ENCODE data around the gene ADH4.

The ADH4 gene

DNA sequence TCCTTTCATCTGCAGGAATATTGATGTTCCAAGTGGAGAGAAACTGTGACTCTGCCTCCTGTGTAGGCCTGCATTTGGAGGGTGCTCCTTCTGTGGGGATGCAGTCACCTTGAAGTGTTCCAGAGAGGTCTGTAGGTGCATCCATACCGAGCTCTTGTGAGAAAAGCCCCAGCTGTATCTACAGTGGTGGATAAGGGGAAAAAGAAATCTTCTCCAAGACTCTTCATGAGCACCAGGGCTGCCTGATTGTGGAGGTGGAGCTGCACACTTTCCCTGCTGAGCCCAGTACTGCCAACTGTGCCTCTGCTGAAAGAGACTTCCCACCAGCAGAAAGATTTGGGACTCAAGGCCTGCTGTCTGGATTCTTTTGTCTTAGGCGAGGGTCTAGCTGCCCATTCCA lies 35.1 kb upstream of the ADH4 start:
- TF ChIP-seq CTCF (IDR thresholded peaks at IDR 0.05; ENCODE audit: borderline replicate concordance, insufficient read depth, low read depth, low read length) = no peak
- H3K4me3 ChIP-seq (ENCODE audit: low read depth, low read length) = no peak overlapping the region

DNA sequence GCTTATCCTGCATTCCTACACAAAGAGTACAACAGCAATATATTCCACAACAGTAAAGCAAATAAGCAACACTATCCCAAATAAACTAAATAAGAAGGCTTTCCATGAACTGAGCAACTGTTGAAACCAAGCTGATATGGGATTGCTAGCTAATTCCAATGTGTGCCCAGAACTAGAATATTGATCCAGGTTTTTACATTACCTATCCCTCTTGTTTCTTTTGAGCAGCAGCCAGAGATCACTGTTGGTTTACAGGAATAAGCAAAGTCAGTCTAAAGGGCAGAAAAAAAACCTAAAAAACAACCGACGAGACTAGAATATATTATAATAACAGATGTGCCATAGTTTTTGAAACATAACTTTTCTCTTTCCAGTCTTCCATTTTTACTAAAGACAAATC lies 22.4 kb upstream of the ADH4 start:
- no peak for TF ChIP-seq CTCF (IDR thresholded peaks at IDR 0.05; ENCODE audit: borderline replicate concordance, insufficient read depth, low read depth, low read length)
- H3K4me3 ChIP-seq (ENCODE audit: low read depth, low read length) = no peak overlapping the region

DNA sequence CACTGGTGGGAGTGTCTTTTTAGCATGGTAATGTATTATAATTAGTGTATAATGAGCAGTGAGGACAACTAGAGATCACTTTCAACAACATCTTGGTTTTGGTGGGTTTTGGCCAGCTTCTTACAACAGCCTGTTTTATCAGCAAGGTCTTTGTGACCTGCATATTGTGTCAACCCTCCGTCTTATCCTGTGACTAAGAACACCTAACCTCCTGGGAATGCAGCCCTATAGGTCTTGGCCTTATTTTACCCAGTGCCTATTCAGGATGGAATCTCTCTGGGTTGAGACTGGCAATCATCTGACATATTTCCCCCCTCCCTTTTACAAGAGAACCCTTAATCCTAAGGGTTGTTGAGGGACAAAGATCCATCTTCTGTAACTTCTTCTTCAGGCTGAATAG lies 21.9 kb upstream of the ADH4 start:
- no peak overlapping the region for H3K4me3 ChIP-seq (ENCODE audit: low read depth, low read length)
- TF ChIP-seq CTCF (IDR thresholded peaks at IDR 0.05; ENCODE audit: borderline replicate concordance, insufficient read depth, low read depth, low read length) = no peak

DNA sequence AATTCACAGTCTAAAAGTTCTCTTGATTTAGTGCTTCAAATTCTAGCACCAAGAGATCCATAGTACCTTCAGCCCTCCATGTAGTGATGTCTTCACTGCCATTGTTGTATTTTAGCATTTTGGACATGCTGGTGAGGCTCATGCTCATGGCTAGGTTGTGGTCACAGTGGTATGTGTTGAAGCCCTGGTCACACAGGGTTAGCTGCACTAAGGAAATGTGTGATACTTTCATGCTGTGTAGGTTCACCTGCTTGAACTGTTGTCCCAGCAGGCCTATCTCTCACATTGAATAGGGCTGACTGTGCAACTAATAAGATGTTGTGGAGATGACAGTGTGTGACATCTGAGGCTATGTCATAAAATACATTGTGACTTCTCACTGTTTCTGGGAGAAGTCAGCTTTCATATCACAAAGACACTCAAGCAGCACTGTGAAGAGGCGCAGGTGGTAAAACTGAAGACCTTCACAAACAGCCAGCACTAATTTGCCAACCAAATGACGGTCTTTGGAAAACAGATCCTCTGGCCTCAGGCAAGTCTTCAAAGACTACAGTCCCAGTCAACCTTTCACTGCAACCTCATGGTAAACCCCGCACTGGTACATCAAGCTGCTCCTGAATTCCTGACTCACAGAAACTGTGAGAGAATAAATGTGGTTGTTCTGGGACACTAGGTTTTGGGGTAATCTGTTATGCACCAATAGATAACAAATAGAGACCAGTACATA lies 17.4 kb upstream of the ADH4 start:
- no peak for TF ChIP-seq CTCF (IDR thresholded peaks at IDR 0.05; ENCODE audit: borderline replicate concordance, insufficient read depth, low read depth, low read length)
- no peak overlapping the region for H3K4me3 ChIP-seq (ENCODE audit: low read depth, low read length)

DNA sequence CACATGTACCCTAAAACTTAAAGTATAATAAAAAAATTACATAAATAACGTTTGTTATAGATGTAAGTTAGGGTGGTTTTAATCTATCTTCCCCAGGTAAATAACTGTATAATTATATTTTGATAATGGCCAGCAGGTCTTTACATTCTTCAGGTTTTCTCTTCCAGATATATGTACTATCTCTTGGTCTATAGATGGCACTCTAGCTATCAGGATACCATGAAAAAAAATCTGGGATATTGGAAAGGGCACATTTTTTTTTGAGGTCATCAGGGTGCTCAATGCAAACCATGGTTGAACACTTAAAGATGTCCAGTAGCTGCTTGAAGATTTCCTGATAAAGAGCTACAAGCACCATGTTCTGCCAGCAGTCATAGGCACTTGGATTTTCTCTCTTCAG lies 15.6 kb upstream of the ADH4 start:
- no peak overlapping the region for H3K4me3 ChIP-seq (ENCODE audit: low read depth, low read length)
- TF ChIP-seq CTCF (IDR thresholded peaks at IDR 0.05; ENCODE audit: borderline replicate concordance, insufficient read depth, low read depth, low read length) = no peak

DNA sequence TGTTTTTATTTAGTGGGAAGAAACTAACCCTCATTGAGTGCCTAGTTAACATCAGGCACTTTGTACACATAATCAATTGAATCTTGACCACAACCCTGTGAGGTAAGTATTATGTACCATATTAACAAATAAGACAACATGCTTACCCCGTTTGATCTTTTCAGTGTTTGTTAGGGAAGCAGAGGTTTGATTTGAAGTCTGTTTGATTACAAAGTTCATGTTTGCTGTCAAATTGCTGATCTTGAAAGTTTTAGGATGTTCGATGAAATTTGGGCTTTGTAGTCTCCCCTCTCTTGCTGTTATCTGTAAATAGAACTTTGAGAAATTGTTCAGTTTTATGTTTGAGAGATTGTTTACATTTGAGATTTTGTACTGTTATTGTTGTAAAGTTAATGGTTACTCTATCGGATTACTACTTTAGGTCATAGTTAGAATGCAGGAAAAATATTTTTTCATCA lies 13.4 kb upstream of the ADH4 start:
- TF ChIP-seq CTCF (IDR thresholded peaks at IDR 0.05; ENCODE audit: borderline replicate concordance, insufficient read depth, low read depth, low read length) = no peak
- no peak overlapping the region for H3K4me3 ChIP-seq (ENCODE audit: low read depth, low read length)

DNA sequence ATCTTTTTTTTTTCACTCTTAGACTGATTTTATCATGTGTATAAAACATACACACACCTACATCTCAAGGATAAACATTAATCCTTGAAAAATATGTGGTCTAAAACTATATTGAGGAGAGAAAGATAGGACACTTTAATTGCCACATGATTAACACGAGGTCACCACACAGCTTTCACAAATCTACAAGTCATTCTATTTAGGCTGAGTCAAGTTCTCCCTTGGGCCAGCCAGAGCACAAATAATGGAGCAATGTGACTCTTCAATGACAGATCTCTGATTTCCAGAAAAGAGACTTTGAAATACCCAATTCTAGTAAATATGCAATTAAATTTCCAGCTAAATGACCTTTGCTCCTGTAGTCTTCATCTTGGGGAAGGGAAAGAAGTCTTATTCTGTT lies 12.9 kb upstream of the ADH4 start:
- no peak overlapping the region for H3K4me3 ChIP-seq (ENCODE audit: low read depth, low read length)
- TF ChIP-seq CTCF (IDR thresholded peaks at IDR 0.05; ENCODE audit: borderline replicate concordance, insufficient read depth, low read depth, low read length) = no peak

Data from GM12875 (cell line).